Sciatic nerve (tissue), 2 donors: ENCODE measurements around the gene LOXHD1. TPM values are rescaled to one million over a fixed set of nuclear protein-coding genes. Genes with fewer than 3 reads are reported as not detected.

Experiments
- ATAC-seq: fragments of 200-7000 bp; cut with Tn5 transposase; one replicate; pipeline ENCODE4 v1.9.1; 2020; ENCODE audit warnings: mild to moderate bottlenecking, moderate library complexity
- DNase-seq: peaks from one replicate; pipeline ENCODE4 v3.0.0-alpha.2; 2020; ENCODE audit warnings: low spot score
- intact Hi-C: fragments of 100-400 bp; cut with DNase I; formaldehyde crosslinking; loops from one replicate; pipeline ENCODE4 v1.14.2; 2022
- total RNA-seq: library from RNA; stranded (reverse); fragmentation: NEBNext Ultra II Directional; extraction: Animal tissue kit (Norgen Biotek cat#: 25700); gene quantifications from one replicate; pipeline ENCODE4 v1.2.1, GENCODE V29; 2021
- donor health status: DM: no; HTN: no; CAD: no.
- donor health status: DM: no; HTN: no; CAD: no.

The LOXHD1 gene
- total RNA-seq, 1 donor from 2014 or later, result 0.89 TPM

DNA sequence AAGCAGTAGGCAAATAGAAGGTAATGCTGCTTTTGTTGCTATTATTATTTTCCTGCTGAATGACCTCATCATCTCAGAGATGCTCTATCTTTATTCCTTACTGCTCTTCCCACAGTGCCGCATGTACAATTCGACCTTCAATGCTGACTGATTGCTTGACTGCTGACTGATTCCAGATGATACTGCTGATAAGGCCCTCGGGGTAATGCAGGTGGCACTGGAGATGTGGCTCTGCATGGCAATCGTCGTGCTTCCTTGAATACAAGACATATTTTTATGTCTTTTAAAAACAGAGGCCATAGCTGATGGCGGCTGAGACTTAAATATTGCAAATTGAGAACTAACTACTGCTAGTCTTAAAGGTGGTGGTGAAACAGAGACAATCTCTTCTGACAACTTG is 146.6 kb downstream of the LOXHD1 start:
- no peak for DNase-seq
- no peak for ATAC-seq
- intact Hi-C loops, result loop anchor here (10.0 kb wide), 1 partner anchor 76 kb away; no protein-coding TSS in a partner anchor

DNA sequence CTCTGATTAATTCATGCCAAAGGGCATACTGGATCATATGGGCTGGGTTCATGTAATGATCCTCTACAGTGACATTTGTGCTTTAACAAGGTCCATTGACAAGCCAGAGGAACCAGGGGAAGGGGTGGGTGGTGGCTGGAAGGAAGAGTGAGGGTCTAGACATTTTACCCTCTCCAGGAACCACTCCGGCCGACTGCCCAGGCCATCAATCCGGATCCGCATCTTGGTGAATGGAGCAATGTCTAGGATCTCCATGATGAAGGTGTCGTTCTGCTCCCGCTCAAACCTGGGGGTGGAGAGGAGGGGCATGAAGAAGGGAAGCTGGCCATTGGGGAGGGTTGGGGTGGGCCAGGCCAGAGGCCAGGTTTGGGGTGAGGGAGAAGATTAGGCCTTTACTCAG is 147.5 kb downstream of the LOXHD1 start:
- no peak for DNase-seq
- intact Hi-C loops, result no loop called here
- ATAC-seq, result no peak

DNA sequence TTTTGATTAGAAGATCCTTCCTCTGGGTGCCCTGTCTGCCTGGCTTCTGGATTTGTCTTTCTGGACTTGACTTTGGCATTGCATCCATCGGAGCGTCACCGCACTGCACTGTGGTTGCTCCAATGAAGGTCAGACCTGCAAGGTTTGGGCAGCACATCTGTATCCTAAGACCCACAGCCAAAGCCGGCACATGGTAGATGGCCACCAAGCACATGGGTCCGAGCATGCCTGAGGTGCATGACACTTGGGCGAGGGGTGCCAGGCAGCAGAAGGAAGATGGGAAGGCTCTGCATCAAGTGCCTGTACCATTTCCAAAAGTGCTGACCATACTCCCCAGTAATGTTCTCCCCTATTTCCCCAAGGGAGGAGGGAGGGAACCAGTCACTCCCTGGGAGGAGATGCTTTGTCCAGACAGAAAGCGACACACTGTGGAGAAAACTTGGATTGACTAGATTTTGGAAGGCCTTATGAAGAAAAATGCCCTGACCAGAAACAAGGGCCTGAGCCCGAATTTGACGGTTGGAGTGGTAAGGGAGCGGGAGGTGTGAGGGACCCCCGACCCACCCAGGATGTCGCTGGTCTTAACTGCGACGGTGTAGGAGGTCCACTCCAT is 149.9 kb downstream of the LOXHD1 start:
- ATAC-seq, result no peak
- DNase-seq, result no peak
- intact Hi-C loops, result no loop called here

DNA sequence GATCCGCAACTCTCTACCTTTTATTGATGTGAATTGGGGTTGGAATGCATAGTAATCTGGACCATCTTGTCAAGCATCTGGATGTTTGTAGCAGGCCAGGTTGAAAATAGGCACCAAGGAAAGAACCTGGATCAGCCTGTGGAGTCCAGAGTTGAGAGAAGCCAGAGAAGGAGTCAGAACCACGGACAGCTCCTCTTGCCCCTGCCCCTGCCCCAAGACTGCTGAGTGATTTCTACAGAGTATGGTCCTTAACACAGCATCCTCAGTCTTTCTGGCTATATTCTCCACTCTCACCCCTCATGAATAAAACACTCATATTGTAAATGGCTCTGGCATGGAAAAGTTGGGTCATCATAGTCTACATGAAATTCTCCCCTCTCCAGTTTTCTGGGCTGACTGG is 154.6 kb downstream of the LOXHD1 start:
- ATAC-seq (no peak), DNase-seq (no peak)
- intact Hi-C loops, result no loop called here

DNA sequence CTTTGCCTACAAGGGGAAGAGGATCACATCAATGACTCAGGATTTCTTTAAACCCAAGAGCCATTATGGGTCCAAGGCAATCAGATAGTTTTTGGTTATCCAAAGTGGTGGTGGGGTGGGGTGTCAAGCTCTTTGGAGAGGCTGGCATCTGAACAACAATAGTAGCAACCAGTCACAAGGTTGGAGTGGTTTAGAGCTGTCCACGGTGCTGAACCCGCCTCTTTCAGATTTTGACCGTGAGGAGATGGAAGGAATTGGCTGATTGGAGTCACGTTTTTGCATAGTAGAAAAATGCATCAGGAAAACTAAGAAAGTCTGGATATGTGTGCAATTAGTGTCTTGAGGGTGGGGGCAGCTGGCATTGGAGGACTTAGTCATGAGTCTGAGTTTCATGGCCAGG is 159.9 kb downstream of the LOXHD1 start:
- ATAC-seq, result no peak
- DNase-seq, result no peak
- intact Hi-C loops, result no loop called here

DNA sequence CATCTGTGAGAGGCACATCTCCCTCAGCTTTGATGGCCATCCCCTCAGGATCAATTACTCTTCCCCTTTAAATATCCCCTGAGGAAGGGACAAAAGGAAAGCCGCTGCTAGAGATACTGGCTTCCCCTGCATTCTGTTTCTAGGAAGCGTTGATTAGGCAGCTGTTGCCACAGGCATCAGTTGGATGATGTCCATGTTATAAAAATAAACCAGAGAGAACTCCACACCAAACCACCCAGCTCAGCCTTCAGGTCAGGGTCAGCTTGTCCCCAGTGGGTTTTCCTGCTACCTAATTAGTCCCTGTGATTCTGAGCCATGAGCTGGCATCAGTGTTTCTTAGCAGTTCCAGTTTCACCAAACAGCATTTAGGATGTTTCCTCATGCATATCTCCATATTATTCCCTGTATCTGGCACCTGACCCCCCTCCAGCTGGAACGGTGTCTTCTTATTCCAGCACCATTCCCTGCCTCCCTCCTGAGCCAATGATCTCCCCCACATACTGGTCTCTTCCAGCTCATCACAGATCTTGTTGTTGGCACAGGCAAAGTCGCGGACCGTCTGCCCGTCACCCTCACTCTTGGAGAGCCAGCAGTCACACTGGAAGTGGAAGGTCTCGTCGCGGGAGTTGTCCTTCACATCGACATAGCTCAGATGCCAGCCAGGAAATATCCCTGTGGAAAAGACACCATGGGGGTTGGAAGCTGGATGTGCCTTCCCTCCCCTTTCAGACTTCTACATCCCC is 168.4 kb downstream of the LOXHD1 start:
- no peak for ATAC-seq
- intact Hi-C loops, result no loop called here
- DNase-seq, result no peak

DNA sequence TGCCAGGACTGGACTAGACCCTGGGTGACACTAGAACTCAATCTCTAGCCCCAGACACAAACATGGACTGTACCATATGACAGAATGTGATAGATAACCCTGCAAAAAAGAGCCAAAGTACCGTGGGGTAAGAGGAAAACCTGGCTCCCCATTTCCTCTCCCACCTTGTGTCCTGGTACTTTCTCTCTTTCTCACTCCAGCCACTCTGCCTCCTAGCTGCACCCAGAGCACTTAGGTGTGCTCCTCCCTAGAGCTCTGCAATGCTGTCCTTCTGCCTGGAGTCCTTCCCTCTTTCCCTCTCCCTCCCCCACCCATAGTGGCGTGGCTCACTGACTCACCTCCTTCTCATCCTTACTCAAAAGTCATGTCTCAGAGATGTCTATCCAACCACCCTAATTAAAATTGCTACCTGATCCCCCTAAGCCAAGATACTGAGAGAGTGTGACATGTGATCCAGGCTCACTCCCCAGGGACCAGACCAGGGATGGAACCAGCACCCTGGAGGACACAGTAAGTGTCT is 171.3 kb downstream of the LOXHD1 start:
- intact Hi-C loops, result no loop called here
- DNase-seq (no peak), ATAC-seq (no peak)

DNA sequence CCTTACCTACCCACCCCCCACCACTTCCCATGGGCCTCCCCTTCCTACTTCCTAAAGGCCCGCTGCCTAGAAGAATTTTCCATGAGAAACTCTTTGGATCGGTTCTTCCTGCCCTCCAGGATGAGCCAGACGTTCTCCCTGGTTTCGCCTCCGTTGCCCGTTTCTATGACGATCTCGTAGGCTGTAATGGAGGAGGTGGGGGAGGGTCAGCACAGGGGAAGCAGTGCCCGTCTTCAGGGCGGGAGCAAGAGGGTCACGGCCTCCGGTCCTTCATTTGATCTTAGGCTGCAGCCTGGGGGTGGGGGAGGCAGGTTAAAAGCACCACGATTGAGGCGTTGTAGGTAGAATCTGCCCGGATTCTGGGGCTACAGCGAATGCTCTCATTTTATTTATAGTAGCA is 172.0 kb downstream of the LOXHD1 start:
- ATAC-seq, result no peak
- intact Hi-C loops, result no loop called here
- DNase-seq, result no peak

DNA sequence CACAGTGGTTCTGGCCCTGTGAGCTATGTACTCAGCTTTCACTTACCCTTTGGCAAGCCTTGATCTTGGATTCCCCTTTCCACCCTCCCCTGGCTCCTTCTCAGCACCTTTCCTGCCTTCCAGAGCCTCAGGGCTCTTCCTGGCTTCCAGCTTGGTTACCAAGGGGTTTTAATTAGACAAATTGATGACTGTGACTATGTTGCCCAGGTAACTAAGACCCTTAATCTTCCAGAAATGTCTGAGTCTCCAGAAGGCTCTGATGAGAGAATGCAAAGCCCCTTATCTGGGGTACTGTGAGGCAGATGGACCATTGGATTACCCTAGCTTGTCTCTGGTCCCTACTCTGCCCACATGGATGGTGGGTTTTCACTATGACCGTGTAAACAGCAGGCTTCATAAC is 174.2 kb downstream of the LOXHD1 start:
- ATAC-seq (no peak), DNase-seq (no peak)
- intact Hi-C loops, result no loop called here

DNA sequence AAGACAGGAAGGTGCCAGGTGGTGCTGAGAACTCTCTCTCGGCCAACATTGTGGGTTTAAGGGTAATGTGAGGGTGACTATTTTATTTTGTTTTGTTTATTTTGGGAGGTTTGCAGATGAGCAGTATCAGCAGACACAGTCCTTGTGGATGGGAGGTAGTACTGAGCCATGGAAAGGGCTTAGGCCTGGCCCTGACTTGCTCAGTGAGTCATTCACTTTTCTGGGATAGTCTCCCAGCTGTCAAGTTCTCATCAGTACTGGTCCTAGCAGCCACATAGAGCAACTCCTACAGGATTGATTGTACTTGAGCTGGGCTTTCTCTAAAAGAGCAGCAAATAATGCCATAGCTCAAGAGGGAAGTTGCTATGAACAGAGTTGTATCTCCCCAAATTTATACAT is 175.2 kb downstream of the LOXHD1 start:
- ATAC-seq, result no peak
- intact Hi-C loops, result no loop called here
- no peak for DNase-seq

DNA sequence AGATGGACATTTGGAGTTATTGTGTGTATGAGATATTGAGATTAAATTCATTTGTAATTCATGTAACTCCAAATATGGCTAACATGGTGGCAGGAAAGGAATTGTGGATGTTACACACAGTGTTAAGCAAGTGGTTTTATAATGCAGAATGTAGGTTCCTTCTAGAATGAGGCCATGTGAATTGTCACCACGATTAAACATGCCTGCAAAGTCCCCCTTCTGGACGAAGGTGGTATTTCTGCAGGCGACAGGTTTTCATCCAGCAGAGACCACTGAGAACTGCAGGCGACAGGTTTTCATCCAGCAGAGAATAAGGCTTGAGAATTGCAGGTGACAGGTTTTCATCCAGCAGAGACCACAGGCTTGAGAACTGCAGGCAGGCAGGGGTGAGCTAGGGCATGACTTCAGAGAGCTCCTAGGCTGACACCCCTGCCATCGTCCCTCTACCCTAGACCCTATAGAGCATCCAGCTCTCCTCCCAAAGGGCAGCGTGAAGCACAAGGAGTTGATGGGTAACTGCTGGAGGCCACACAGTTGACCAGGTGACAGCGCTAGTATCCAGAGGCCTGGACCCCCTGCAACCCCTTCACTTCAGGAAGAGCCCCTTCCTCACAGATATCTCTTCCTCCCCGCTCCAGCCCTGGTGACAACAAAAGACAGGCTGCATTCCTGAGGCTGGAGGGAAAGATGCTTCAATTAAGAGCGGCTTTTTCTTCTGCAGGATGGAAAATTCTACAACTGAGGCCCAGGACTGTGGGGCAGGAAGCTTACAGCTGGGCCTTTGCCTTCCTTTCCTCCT is 175.8 kb downstream of the LOXHD1 start:
- intact Hi-C loops, result no loop called here
- no peak for DNase-seq

DNA sequence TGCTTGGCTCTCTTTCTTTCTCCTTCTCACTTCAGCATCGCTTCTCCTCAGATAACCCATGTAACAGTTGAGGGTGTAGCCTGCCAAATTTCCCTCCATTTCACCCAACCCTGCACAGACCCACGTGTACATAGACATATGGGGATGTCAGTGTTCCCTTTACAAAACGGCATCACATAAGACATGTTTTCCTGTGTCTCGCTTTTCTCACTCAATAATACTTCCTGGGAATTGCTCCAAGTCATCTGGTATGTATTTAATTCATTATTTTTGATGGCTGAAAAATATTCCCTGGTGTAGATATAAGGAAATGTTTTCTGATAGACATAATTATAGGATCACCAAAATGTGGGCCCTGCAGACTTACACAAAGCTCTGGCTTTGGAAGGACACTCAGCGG is 176.8 kb downstream of the LOXHD1 start:
- no peak for DNase-seq
- ATAC-seq, result no peak
- intact Hi-C loops, result no loop called here

More for the DNA sequence above, 175.8 kb downstream of the LOXHD1 start:
- ATAC-seq, result no peak

DNA sequence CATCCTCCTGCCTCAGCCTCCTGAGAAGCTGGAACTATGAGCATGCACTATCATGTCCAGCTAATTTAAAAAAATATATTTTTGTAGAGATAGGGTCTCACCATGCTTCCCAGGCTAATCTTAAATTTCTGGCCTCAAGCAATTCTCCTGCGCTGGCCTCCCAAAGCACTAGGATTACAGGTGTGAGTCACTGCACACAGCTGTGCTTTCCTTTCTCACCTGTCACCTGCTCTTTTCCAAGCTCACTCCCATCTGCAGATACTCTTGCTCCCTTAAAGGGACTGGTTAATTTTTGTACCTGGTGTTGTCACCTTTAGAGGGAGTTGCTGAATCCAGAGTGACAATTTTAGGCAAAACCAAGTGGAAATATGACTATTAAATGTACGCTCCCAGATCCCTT is 178.2 kb downstream of the LOXHD1 start:
- ATAC-seq, result no peak
- intact Hi-C loops, result no loop called here
- no peak for DNase-seq

DNA sequence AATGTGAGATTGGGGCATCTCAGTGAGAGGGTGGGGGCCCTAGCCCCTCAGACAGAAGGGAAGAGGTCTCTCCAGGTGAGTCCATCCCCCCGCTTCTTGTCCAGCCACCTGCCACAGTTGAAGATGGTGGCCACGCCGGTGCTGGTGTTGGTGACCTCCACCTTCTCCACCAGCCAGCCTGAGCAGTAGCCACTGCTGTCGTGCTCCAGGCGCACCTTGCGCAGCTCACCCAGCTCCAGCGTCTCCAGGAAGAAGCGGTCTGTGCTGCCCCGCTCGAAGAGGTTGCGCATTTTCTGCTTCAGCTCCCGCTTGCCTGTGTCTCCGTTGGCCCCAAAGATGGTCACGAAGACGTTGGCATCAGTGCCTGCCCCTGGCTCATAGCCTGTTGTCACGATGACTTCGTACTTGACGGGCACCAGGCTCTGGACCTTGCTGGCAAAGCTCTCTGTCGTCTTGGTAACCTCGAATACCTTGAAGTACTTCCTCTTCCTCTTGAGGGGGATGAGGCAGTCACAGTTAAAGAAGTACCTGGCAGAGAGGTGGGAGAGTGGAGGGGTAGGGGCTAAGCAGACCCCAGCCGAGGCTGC is 179.5 kb downstream of the LOXHD1 start:
- intact Hi-C loops, result no loop called here
- DNase-seq, result no peak
- no peak for ATAC-seq

DNA sequence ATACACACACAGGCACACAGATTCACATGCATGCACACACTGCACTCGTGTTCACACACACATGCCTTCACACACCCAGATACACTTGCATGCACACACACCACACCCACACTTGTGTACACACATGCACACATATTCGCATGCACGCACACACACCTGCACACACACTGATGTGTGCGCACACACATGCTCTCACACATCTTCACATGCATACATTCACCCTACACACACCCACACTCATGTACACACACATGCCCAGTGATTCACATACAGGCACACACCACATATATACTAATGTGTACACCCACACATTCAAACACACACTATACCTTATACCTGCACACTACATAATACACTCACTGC is 181.6 kb downstream of the LOXHD1 start:
- intact Hi-C loops, result no loop called here
- no peak for DNase-seq
- ATAC-seq, result no peak

DNA sequence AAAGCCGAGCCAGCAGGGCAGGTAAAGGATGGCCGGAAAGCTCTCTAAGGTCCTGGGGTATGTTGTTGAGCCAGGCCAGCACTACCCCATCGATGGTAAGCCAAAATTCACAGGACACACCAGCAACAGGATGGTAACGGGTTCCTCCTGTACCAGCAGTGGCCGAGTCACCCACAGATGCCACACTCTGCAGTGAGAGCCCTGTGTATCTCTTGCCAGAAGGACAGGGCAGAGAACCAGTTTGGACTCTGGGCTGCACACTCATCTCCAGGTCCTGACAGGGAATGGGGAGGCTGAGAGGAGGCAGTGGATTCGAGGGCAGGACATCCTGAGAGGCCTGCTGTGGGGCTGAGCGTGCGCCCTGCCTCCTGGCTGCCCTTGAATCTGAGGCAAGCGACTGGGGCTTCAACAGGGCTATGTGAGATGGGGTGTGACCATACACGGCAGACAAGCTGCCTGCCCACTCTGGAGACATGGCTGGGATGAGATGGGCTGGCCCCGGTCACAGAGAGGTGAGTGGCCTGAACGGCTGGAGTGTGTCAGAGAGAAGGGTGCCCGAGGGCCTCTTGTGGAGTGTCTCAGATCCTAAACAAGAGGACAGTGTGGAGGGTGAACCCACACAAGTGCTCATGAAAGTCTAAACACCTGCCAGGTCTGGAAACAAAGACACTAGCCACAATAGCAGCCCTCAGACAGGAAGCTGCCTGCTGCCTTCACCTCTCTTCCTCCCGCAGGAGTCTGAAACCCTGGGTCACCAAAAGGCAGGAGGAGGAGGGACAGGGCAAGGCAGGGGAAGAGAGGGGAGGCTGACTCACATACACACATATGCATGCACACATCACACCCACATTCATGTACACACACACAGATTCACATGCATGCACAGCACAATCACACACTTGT is 182.3 kb downstream of the LOXHD1 start:
- intact Hi-C loops, result no loop called here
- no peak for DNase-seq
- no peak for ATAC-seq

DNA sequence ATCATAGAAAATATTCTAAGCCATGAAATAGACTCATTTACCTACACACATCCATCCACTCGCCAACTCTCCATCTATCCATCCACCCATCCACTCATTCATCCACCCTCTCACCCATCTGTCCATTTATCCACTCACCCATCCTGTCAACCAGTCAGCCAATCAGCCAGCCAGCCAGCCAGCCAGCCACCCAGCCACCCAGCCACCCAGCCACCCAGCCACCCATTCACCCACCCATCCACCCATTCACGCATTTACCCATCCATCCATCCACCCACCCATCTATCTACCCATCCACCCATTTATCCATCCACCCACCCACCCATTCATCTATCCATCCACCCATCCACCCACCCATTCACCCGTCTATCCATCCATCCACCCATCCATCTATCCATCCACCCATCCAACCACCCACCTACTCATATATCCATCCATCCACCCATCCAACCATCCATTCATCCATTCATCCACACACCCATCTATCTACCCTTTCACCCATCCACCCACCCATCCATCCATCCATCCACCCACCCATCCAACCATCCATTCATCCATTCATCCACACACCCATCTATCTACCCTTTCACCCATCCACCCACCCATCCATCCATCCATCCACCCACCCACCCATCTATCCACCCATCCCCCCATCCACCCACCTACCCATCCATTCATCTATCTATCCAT is 185.1 kb downstream of the LOXHD1 start:
- ATAC-seq, result no peak
- intact Hi-C loops, result no loop called here
- DNase-seq, result no peak

DNA sequence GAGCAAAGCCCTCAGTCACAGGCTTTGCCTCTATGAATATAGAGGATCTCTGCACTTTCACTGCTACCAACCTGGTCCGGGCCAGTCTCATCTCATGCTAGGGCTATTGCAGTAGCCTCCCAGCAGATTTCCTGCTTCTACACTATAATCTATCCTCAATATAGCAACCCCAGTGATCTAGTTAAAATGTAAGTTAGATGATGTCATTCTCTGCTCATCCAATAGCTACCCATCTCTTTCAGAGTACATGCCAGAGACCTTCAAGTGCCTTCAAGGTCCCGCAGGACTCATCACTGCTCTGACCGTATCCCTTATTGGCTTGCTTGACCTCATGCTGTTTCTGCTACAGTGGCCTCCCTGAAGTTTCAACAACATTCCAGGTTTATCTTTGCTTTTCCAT is 186.3 kb downstream of the LOXHD1 start:
- DNase-seq (no peak), ATAC-seq (no peak)
- intact Hi-C loops, result no loop called here
